SK-N-MC (cell line): ENCODE data around the gene WDR64.
"Not testable (repeated sequence)": the region's sequence is repeated elsewhere in the genome, so short reads cannot be mapped to it uniquely, and the experiment has no call there.

ENCODE experiments used
- DNase-seq: peaks from one replicate; pipeline ENCODE4 v3.0.0-alpha.2; 2011; ENCODE audit warnings: low read depth, low spot score
- H3K27ac ChIP-seq: fragments of 200-600 bp; sonication (generic); 2 replicates; pipeline ENCODE4 v1.5.1; 2016; ENCODE audit warnings: mixed run types
- H3K36me3 ChIP-seq: fragments of 200-600 bp; sonication (generic); 2 replicates; pipeline ENCODE4 v1.6.1; 2017; ENCODE audit warnings: antibody characterized with exemption, low read length, mixed read lengths; ENCODE audit not compliant: insufficient read depth
- H3K4me3 ChIP-seq: fragments of 200-600 bp; sonication (generic); 2 replicates; pipeline ENCODE4 v1.5.1; 2016
- H3K9ac ChIP-seq: fragments of 200-600 bp; sonication (generic); 2 replicates; pipeline ENCODE4 v1.8.0; 2017; ENCODE audit warnings: mixed run types, mixed read lengths; ENCODE audit not compliant: insufficient read length
- H3K9me3 ChIP-seq: fragments of 200-600 bp; sonication (generic); 2 replicates; pipeline ENCODE4 v1.6.1; 2017; ENCODE audit warnings: low read depth, mild to moderate bottlenecking, antibody characterized with exemption, low read length, moderate library complexity, mixed read lengths
- EZH2 ChIP-seq: fragments of 200-600 bp; sonication (generic); IDR thresholded peaks from one replicate; pipeline ENCODE4 v1.6.1; 2017; ENCODE audit warnings: antibody characterized with exemption
- FOXP2 ChIP-seq: optimal IDR thresholded peaks from 2 replicates; pipeline ENCODE3; 2011; ENCODE audit warnings: mild to moderate bottlenecking, moderate library complexity; ENCODE audit not compliant: insufficient read depth; ENCODE audit errors: extremely low read length, control extremely low read depth
- POLR2AphosphoS5 ChIP-seq: IDR thresholded peaks from 2 replicates; pipeline ENCODE4 v1.6.1; 2012; ENCODE audit warnings: mild to moderate bottlenecking, low read depth, low read length, borderline replicate concordance

The WDR64 gene

DNA sequence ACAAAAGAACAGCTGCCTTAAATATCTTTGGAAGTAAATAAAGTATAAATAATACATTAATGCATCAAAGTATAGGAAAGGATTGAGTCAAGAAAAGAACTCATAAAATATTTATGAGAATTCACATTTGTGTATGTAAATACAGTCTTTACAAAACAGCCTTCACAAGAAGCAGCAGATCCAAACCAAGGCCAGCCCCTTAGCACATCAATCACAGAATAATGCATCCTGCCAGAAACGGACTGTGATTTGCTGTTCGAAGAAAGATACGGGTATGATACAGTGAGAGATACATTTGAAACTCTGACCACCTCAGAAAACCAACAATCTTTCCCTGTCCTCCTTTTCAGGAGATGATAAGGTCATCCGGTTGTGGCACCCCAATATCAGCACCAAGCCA lies 70.9 kb downstream of the WDR64 start:
- no peak overlapping the region for H3K4me3 ChIP-seq
- no peak overlapping the region for H3K9ac ChIP-seq
- no peak overlapping the region for H3K27ac ChIP-seq
- no peaks in the 10 kb centered on the region for H3K9me3 ChIP-seq
- no peaks in the 10 kb centered on the region for H3K36me3 ChIP-seq
- no peak for DNase-seq
- TF ChIP-seq EZH2, result no peak
- no peak for TF ChIP-seq FOXP2
- no peak for TF ChIP-seq POLR2AphosphoS5

DNA sequence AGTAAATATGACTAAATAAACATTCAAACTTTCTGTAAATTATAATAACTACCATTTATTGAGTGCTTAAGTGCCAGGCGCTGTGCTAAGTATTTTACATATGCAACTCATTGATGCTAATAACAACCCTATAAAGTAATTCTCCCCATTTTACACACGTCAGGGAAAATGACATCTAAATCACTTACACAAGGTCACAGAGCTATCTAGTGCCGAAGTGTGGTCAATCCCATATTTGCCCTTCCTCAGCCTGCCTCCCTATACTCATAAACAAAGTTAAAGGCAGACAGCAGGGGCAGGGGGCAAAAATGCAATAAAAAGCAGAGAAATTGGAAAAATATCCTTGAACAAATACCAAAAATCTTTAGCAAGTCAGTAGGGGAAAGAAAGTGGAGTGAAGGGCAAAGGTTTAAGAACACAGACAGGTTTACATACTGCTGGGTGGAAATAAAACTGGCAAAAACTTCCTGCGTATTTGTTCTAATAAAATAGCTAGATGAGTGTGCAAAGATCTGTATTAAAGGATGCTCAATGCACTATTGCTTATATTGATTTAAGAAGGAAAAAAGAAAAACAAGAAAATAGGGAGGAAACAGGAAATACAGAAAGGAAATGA lies 72.8 kb downstream of the WDR64 start:
- no peaks in the 10 kb centered on the region for H3K9me3 ChIP-seq
- H3K27ac ChIP-seq, result no peak overlapping the region
- no peak overlapping the region for H3K9ac ChIP-seq
- no peak for DNase-seq
- H3K4me3 ChIP-seq, result no peak overlapping the region
- TF ChIP-seq FOXP2 (no peak), EZH2 (no peak), POLR2AphosphoS5 (no peak)
- no peaks in the 10 kb centered on the region for H3K36me3 ChIP-seq

DNA sequence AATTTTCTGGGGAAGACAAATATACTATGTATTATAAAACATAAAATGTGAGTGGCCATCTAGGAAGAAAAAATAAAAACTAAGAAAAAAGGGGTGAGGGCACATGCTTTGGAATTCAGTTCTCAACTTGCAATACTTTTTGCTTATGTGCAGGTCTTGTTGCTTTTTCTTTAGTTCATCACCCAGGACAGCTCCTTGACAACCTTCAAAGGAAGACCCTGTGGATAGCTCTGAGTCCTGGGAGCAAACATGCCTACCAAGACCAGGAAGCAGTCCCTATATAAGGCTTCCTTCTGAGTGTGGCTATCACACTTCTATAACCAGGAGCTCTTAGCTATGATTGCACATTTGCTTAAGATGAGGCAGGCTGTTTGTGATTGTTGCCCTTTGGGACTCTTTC lies 78.0 kb downstream of the WDR64 start:
- TF ChIP-seq POLR2AphosphoS5 (no peak), EZH2 (no peak), FOXP2 (no peak)

DNA sequence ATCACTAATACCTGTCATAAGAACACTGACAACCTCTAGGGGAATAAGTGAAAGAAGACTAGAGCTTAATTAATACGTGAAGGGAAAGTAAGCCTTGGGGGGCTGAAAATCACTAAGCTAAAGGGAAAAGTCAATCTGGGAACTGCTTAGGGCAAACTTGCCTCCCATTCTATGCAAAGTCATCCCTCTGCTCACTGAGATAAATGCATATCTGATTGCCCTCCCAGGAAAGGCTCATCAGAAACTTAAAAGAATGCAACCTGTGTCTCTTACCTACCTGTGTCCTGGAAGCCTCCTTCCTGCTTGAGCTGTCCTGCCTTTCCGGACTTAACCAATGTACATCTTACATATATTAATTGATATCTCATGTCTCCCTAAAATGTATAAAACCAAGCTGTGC lies 81.8 kb downstream of the WDR64 start:
- H3K36me3 ChIP-seq, result no peaks in the 10 kb centered on the region
- no peak for DNase-seq
- H3K9me3 ChIP-seq, result no peaks in the 10 kb centered on the region
- no peak overlapping the region for H3K27ac ChIP-seq
- H3K4me3 ChIP-seq, result no peak overlapping the region
- no peak for TF ChIP-seq POLR2AphosphoS5
- no peak for TF ChIP-seq FOXP2
- no peak for TF ChIP-seq EZH2
- no peak overlapping the region for H3K9ac ChIP-seq

More for the DNA sequence above, 78.0 kb downstream of the WDR64 start:
- H3K9ac ChIP-seq, result no peak overlapping the region
- H3K4me3 ChIP-seq, result no peak overlapping the region
- no peaks in the 10 kb centered on the region for H3K36me3 ChIP-seq
- no peaks in the 10 kb centered on the region for H3K9me3 ChIP-seq
- H3K27ac ChIP-seq, result no peak overlapping the region
- no peak for DNase-seq

DNA sequence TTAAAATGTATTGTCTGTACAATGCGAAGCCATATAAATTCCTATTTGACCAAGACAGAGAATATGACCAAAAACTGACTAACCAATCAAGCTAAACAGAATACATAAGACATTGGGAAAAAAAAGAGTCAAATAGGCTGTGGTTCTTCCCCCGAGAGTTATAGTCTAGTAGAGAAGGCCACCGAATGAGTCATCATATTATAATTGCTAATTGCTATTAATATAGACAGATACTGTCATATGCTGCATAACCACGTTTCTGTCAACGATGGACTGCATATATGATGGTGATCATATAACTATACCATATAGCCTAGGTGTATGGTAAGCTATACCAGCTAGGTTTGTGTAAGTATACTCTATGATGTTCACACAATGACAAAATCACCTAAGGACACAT lies 82.5 kb downstream of the WDR64 start:
- TF ChIP-seq POLR2AphosphoS5, result no peak
- TF ChIP-seq FOXP2, result no peak
- no peak for TF ChIP-seq EZH2
- no peak for DNase-seq
- H3K9me3 ChIP-seq, result no peaks in the 10 kb centered on the region

GRCh38 chr1:241735493-241735926 lies 83.4 kb downstream of the WDR64 start:
- not testable (repeated sequence) for H3K27ac ChIP-seq, H3K9me3 ChIP-seq, H3K9ac ChIP-seq, H3K36me3 ChIP-seq, DNase-seq, H3K4me3 ChIP-seq

More for the DNA sequence above, 82.5 kb downstream of the WDR64 start:
- Histone ChIP-seq H3K9ac (no peak overlapping the region), H3K4me3 (no peak overlapping the region), H3K36me3 (no peaks in the 10 kb centered on the region), H3K27ac (no peak overlapping the region)

DNA sequence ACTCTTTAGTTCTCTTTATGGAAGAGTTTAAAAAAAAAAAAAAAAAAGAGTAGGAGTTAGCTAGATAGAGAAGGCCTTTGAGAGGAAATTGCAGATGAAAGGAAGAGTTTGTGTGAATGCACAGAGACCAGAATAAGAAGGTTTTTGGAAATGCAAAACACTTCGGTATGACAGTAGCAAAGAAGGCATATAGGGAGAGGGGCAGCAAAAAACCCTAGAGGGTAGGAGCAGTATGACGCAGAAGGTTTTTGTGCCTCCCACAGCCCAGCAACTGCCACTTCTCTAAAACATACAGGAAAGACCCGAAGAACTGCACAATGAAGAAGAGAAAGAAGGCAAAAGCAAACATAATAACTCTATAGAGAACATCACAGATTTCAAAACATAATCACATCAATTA lies 84.3 kb downstream of the WDR64 start:
- no peak for TF ChIP-seq EZH2
- TF ChIP-seq FOXP2, result no peak
- no peak for TF ChIP-seq POLR2AphosphoS5
- no peak overlapping the region for H3K4me3 ChIP-seq
- H3K9me3 ChIP-seq, result no peaks in the 10 kb centered on the region
- H3K27ac ChIP-seq, result no peak overlapping the region
- no peak overlapping the region for H3K9ac ChIP-seq
- no peak for DNase-seq
- no peaks in the 10 kb centered on the region for H3K36me3 ChIP-seq

GRCh38 chr1:241738284-241739078 lies 86.4 kb downstream of the WDR64 start:
- H3K36me3 ChIP-seq, result no peaks in the 10 kb centered on the region
- H3K4me3 ChIP-seq, result no peak overlapping the region
- TF ChIP-seq EZH2 (no peak), POLR2AphosphoS5 (no peak), FOXP2 (no peak)

DNA sequence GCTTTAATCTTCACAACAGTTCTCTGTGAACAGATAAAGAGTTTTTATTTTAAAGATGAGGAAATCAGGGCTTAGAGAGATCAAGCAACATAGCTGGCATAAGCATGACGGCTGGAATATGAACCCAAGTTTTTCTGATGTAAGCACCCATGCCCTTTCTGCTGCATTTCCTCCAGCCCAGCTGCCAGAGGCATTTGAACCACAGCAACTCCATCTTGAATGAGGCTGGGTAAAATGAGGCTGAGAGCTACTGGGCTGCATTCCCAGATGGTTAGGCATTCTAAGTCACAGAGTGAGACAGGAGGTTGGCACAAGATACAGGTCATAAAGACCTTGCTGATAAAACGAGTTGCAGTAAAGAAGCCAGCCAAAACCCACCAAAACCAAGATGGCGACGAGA lies 90.0 kb downstream of the WDR64 start:
- Histone ChIP-seq H3K9ac (no peak overlapping the region), H3K27ac (no peak overlapping the region), H3K9me3 (no peaks in the 10 kb centered on the region), H3K4me3 (no peak overlapping the region), H3K36me3 (no peaks in the 10 kb centered on the region)
- TF ChIP-seq FOXP2, result no peak
- TF ChIP-seq EZH2, result no peak
- no peak for TF ChIP-seq POLR2AphosphoS5
- no peak for DNase-seq

More at GRCh38 chr1:241738284-241739078, 86.4 kb downstream of the WDR64 start:
- Histone ChIP-seq H3K27ac (no peak overlapping the region), H3K9me3 (no peaks in the 10 kb centered on the region), H3K9ac (no peak overlapping the region)
- no peak for DNase-seq
